OCI-LY7 (cell line): ENCODE measurements around the gene TCF20. TPM values are rescaled to one million over a fixed set of nuclear protein-coding genes. Genes with fewer than 3 reads are reported as not detected.

Experiments used
- BruUV-seq: library from RNA; stranded (reverse); fragments of 400-500 nt; replicated peaks from 2 replicates; lab custom pipeline; 2021; lab: Mats Ljungman, UMichigan
- CTCF ChIA-PET: fragments of 300-600 bp; sonication (Branson Sonifier 250); formaldehyde crosslinking; loops from one replicate; lab custom pipeline; 2022; ENCODE audit warnings: antibody characterized with exemption; ENCODE audit not compliant: unreplicated experiment; lab: Charles Lee
- POLR2A ChIA-PET: fragments of 300-600 bp; sonication (Branson Sonifier 250); formaldehyde crosslinking; loops from one replicate; lab custom pipeline; 2022; ENCODE audit warnings: antibody characterized with exemption; lab: Charles Lee
- DNase-seq: peaks from one replicate; pipeline ENCODE4 v3.0.0-alpha.2; 2015; ENCODE audit warnings: low spot score
- H2AFZ ChIP-seq: fragments of 200-600 bp; sonication (generic), shearing (Covaris generic); 2 replicates; pipeline ENCODE4 v1.6.1; 2014; ENCODE audit warnings: mild to moderate bottlenecking, antibody characterized with exemption, low read length, moderate library complexity
- H3K27ac ChIP-seq: fragments of 200-600 bp; sonication (generic); 2 replicates; pipeline ENCODE4 v1.5.1; 2014; ENCODE audit warnings: mixed run types, low read depth, mild to moderate bottlenecking, moderate library complexity, low read length, inconsistent platforms; ENCODE audit not compliant: poor library complexity, severe bottlenecking
- H3K36me3 ChIP-seq: fragments of 200-600 bp; sonication (generic); 2 replicates; pipeline ENCODE4 v1.6.1; 2014; ENCODE audit warnings: mild to moderate bottlenecking, antibody characterized with exemption, low read length, moderate library complexity, mixed read lengths; ENCODE audit not compliant: insufficient read depth
- H3K4me1 ChIP-seq: fragments of 200-600 bp; sonication (generic); 2 replicates; pipeline ENCODE4 v1.5.1; 2014; ENCODE audit warnings: mild to moderate bottlenecking, low read length; ENCODE audit not compliant: insufficient read depth, poor library complexity, severe bottlenecking
- H3K4me2 ChIP-seq: fragments of 200-600 bp; sonication (generic); 2 replicates; pipeline ENCODE4 v1.6.1; 2014; ENCODE audit warnings: mild to moderate bottlenecking, low read length
- H3K4me3 ChIP-seq: fragments of 200-600 bp; sonication (generic); 2 replicates; pipeline ENCODE4 v1.5.1; 2014; ENCODE audit warnings: mild to moderate bottlenecking, low read depth, low read length; ENCODE audit not compliant: poor library complexity, severe bottlenecking
- H3K79me2 ChIP-seq: fragments of 200-600 bp; sonication (generic); 2 replicates; pipeline ENCODE4 v1.6.1; 2016; ENCODE audit warnings: low read depth, mild to moderate bottlenecking, low read length, moderate library complexity, mixed read lengths; ENCODE audit not compliant: insufficient read depth
- H3K9me2 ChIP-seq: fragments of 200-600 bp; sonication (generic); 2 replicates; pipeline ENCODE4 v1.6.1; 2016; ENCODE audit warnings: mild to moderate bottlenecking, low read length, mixed read lengths; ENCODE audit not compliant: insufficient read depth
- H3K9me3 ChIP-seq: fragments of 200-600 bp; sonication (generic); 2 replicates; pipeline ENCODE4 v1.6.1; 2014; ENCODE audit warnings: mild to moderate bottlenecking, mixed run types, low read length, mixed read lengths
- H4K20me1 ChIP-seq: fragments of 200-600 bp; sonication (generic); 2 replicates; pipeline ENCODE4 v1.6.1; 2014; ENCODE audit warnings: mild to moderate bottlenecking, antibody characterized with exemption, low read length, moderate library complexity, mixed read lengths; ENCODE audit not compliant: insufficient read depth
- CTCF ChIP-seq: fragments of 200-600 bp; sonication (generic); conservative IDR thresholded peaks from 2 replicates; pipeline ENCODE4 v1.5.1; 2014; ENCODE audit warnings: mild to moderate bottlenecking, antibody characterized with exemption, low read length, moderate library complexity, mixed read lengths
- EZH2phosphoT487 ChIP-seq: fragments of 200-600 bp; sonication (generic); IDR thresholded peaks from 2 replicates; pipeline ENCODE4 v1.6.1; 2018; ENCODE audit warnings: low read depth, borderline replicate concordance, mild to moderate bottlenecking, mixed run types, antibody characterized with exemption, low read length, moderate library complexity, mixed read lengths
- intact Hi-C: fragments of 100-400 bp; cut with micrococcal nuclease; formaldehyde crosslinking; loops from one replicate; pipeline ENCODE4 v1.10.0; 2022; ENCODE audit not compliant: unreplicated experiment
- total RNA-seq, 2 experiments: library from RNA; depleted of rRNA in 1 of 2; stranded (reverse); fragments of >200 nt in 1 of 2; shearing (Covaris generic) in 1 of 2; gene quantifications; 2 replicates each; pipeline ENCODE4 v1.2.3, GENCODE V29; 2014 to 2022

Gene TCF20
- total RNA-seq, 2 experiments from 2014 or later: 56.0 to 71.1 TPM

GRCh38 chr22:42318967-42319366 lies 48.5 kb upstream of the TCF20 start:
- no peaks in the 10 kb centered on the region for H3K9me3 ChIP-seq
- H4K20me1 ChIP-seq: no peaks in the 10 kb centered on the region
- no TSS peak for BruUV-seq
- no peak overlapping the region for H2AFZ ChIP-seq
- TF ChIP-seq EZH2phosphoT487: no peak
- TF ChIP-seq CTCF: no peak
- DNase-seq: no peak
- H3K4me1 ChIP-seq: no peaks in the 10 kb centered on the region
- no peaks in the 10 kb centered on the region for H3K36me3 ChIP-seq
- no peaks in the 10 kb centered on the region for H3K9me2 ChIP-seq
- no peaks in the 10 kb centered on the region for H3K79me2 ChIP-seq
- CTCF ChIA-PET: no interaction called here
- POLR2A ChIA-PET: no interaction called here
- no peak overlapping the region for H3K4me2 ChIP-seq
- no peak overlapping the region for H3K27ac ChIP-seq
- no peak overlapping the region for H3K4me3 ChIP-seq
- intact Hi-C loops: no loop called here

GRCh38 chr22:42317691-42318547 lies 47.5 kb upstream of the TCF20 start:
- DNase-seq: no peak
- Histone ChIP-seq H3K9me3 (no peaks in the 10 kb centered on the region), H3K4me2 (no peak overlapping the region), H3K4me3 (no peak overlapping the region), H3K79me2 (no peaks in the 10 kb centered on the region), H4K20me1 (no peaks in the 10 kb centered on the region), H3K36me3 (no peaks in the 10 kb centered on the region), H3K4me1 (peaks cover 5% of the 10 kb centered on the region), H3K9me2 (no peaks in the 10 kb centered on the region), H2AFZ (no peak overlapping the region), H3K27ac (no peak overlapping the region)
- BruUV-seq: no TSS peak
- no peak for TF ChIP-seq CTCF
- TF ChIP-seq EZH2phosphoT487: no peak
- ChIA-PET CTCF (no interaction called here), POLR2A (interaction anchor here (0.6 kb wide), 1 partner anchor 55 kb away, joined by 4 read pairs; no protein-coding TSS in a partner anchor)
- intact Hi-C loops: no loop called here

GRCh38 chr22:42317008-42317407 lies 46.6 kb upstream of the TCF20 start:
- Histone ChIP-seq H3K9me2 (no peaks in the 10 kb centered on the region), H4K20me1 (no peaks in the 10 kb centered on the region), H2AFZ (no peak overlapping the region), H3K27ac (no peak overlapping the region), H3K4me2 (no peak overlapping the region), H3K4me1 (peaks cover 9% of the 10 kb centered on the region), H3K79me2 (no peaks in the 10 kb centered on the region), H3K4me3 (no peak overlapping the region), H3K9me3 (no peaks in the 10 kb centered on the region), H3K36me3 (no peaks in the 10 kb centered on the region)
- TF ChIP-seq CTCF (no peak), EZH2phosphoT487 (no peak)
- no TSS peak for BruUV-seq
- ChIA-PET CTCF (no interaction called here), POLR2A (interaction anchor here (0.6 kb wide), 1 partner anchor 57 kb away, joined by 3 read pairs; no protein-coding TSS in a partner anchor)
- intact Hi-C loops: no loop called here
- DNase-seq: no peak
